Adipocyte (in vitro differentiated cells): Measurements from ENCODE around the gene GARIN1A.
A peak's percentile ranks its signal among the peaks of the same experiment; 100 is the strongest.
"Not testable (repeated sequence)": the region's sequence is repeated elsewhere in the genome, so short reads cannot be mapped to it uniquely, and the experiment has no call there.

Source experiments
- DNase-seq: peaks from one replicate; pipeline ENCODE4 v3.0.0-alpha.2; 2015; ENCODE audit warnings: low read depth
- H3K27me3 ChIP-seq: replicated peaks from 2 replicates; pipeline ENCODE4 v1.7.0; 2013; ENCODE audit warnings: mild to moderate bottlenecking, low read length, moderate library complexity; ENCODE audit not compliant: control insufficient read depth, insufficient read depth
- H3K36me3 ChIP-seq: 2 replicates; pipeline ENCODE4 v1.7.0; 2013; ENCODE audit warnings: low read length, mild to moderate bottlenecking, moderate library complexity; ENCODE audit not compliant: control insufficient read depth, insufficient read depth, severe bottlenecking
- H3K4me1 ChIP-seq: 2 replicates; pipeline ENCODE4 v1.7.0; 2013; ENCODE audit warnings: mild to moderate bottlenecking, low read length, moderate library complexity; ENCODE audit not compliant: control insufficient read depth, insufficient read depth
- H3K4me3 ChIP-seq: 2 replicates; pipeline ENCODE4 v1.7.0; 2013; ENCODE audit warnings: mild to moderate bottlenecking, low read length, moderate library complexity
- H3K9ac ChIP-seq: 2 replicates; pipeline ENCODE4 v1.7.0; 2013; ENCODE audit warnings: mild to moderate bottlenecking, low read length, moderate library complexity
- H3K9me3 ChIP-seq: 2 replicates; pipeline ENCODE4 v1.7.0; 2013; ENCODE audit warnings: mild to moderate bottlenecking, low read length, moderate library complexity; ENCODE audit not compliant: control insufficient read depth

The GARIN1A gene

DNA sequence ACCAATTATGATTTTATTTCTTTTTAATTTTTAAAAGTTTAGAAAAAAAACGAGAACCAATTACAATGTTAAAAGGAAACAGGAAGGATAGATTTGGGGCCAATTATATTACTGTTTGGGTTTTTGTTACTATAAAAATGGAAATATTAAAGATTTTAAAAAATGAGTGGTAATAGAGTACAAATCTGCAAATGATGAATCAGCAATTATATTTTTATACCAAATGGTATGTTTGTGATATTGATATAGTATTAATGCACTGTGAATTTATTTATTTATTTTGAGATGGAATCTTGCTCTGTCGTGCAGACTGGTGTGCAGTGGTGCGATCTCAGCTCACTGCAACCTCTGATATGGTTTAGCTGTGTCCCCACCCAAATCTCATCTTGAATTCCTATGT lies 11.5 kb upstream of the GARIN1A start:
- no peaks in the 10 kb centered on the region for H3K4me1 ChIP-seq
- no peak for DNase-seq
- H3K27me3 ChIP-seq = no peaks in the 10 kb centered on the region
- H3K36me3 ChIP-seq = peaks cover 6% of the 10 kb centered on the region
- H3K4me3 ChIP-seq = no peak overlapping the region
- H3K9ac ChIP-seq = no peak overlapping the region
- H3K9me3 ChIP-seq = peaks cover 7% of the 10 kb centered on the region

DNA sequence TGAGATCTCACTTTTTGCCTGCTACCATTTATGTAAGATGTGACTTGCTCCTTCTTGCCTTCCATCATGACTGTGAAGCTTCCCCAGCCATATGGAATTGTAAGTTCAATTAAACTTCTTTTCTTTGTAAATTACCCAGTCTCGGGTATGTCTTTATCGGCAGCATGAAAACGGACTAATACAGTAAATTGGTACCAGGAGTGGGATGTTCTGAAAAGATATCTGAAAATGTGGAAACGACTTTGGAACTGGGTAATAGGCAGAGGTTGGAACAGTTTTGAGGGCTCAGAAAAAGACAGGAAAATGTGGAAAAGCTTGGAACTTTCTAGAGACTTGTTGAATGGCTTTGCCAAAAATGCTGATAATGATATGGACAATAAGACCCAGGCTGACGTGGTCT lies 10.6 kb upstream of the GARIN1A start:
- H3K36me3 ChIP-seq = peaks cover 6% of the 10 kb centered on the region
- DNase-seq = no peak
- H3K4me1 ChIP-seq = no peaks in the 10 kb centered on the region
- no peak overlapping the region for H3K4me3 ChIP-seq
- H3K27me3 ChIP-seq = no peaks in the 10 kb centered on the region
- peaks cover 7% of the 10 kb centered on the region for H3K9me3 ChIP-seq
- no peak overlapping the region for H3K9ac ChIP-seq

DNA sequence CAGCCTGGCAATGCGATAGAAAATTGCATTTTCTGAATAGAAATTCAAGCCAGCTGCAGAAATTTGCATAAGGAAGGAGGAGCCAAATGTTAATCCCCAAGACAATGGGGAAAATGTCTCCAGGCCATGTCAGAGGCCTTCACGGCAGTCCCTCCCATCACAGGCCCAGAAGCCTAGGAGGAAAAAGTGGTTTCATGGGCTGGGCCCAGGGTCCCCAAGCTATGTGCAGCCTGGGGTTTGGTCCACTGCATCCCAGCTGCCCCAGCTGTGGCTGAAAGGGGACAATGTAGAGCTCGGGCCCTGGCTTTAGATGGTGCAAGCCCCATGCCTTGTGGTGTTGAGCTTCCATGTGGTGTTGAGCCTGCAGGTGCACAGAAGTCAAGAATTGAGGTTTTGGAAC lies 10.0 kb upstream of the GARIN1A start:
- H3K4me1 ChIP-seq = no peaks in the 10 kb centered on the region
- no peak overlapping the region for H3K9ac ChIP-seq
- no peaks in the 10 kb centered on the region for H3K27me3 ChIP-seq
- peaks cover 7% of the 10 kb centered on the region for H3K9me3 ChIP-seq
- peaks cover 6% of the 10 kb centered on the region for H3K36me3 ChIP-seq
- no peak for DNase-seq
- no peak overlapping the region for H3K4me3 ChIP-seq

DNA sequence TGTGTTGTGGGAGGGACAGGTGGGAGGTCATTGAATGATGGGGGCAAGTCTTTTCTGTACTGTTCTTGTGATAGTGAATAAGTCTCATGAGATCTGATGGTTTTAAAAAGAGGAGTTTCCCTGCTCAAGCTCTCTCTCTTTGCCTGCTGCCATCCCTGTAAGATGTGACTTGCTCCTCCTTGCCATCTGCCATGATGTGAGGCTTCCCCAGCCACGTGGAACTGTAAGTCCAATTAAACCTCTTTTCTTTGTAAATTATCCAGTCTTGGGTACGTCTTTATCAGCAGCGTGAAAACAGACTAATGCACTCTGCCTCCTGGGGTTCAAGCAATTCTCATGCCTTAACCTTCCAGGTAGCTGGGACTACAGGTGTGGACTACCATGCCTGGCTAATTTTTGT lies 8.9 kb upstream of the GARIN1A start:
- H3K9ac ChIP-seq, H3K9me3 ChIP-seq, H3K36me3 ChIP-seq, H3K4me3 ChIP-seq, H3K4me1 ChIP-seq, H3K27me3 ChIP-seq, DNase-seq: not testable (repeated sequence)

DNA sequence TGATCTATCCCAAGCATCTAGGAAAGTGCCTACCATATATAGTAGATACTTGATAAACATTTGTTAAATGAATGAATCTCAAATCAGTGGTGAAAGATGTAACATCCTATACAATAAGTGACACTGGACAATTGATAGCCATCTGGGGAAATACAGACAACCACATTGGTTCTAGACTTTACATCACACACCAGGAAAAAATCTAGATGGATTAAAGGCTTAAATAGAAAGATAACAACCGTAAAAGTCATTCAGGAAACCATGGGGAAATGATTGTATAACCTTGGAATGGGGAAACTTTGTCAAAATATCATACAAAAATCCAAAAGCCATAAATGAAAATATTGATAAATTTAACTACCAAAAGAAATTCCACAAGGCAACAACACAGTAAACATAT lies 7.0 kb upstream of the GARIN1A start:
- DNase-seq = peak; percentile 27
- H3K4me3 ChIP-seq = no peak overlapping the region
- peaks cover 9% of the 10 kb centered on the region for H3K36me3 ChIP-seq
- no peaks in the 10 kb centered on the region for H3K4me1 ChIP-seq
- H3K9ac ChIP-seq = no peak overlapping the region
- no peaks in the 10 kb centered on the region for H3K27me3 ChIP-seq
- peaks cover 7% of the 10 kb centered on the region for H3K9me3 ChIP-seq

DNA sequence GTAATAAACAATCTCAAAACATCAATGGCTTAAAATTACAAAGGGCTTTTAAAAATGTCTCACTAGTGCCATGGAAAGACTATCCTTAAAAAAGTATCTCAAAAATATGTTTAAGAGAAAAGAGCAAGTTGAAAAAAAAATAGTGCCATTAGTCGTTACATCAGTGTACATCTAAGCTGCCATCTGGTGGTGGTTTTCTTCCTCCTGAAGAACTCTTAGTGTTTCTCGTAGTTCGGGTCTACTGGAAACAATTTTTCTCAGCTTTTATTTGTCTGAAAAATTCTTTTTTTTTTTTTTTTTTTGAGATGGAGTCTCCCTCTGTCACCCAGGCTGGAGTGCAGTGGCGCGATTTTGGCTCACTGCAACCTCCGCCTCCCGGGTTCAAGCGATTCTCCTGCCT lies 5.9 kb upstream of the GARIN1A start:
- DNase-seq = peak; percentile 26
- Histone ChIP-seq H3K27me3 (no peaks in the 10 kb centered on the region), H3K9ac (no peak overlapping the region), H3K4me3 (no peak overlapping the region), H3K36me3 (peaks cover 17% of the 10 kb centered on the region), H3K4me1 (no peaks in the 10 kb centered on the region), H3K9me3 (peaks cover 6% of the 10 kb centered on the region)

DNA sequence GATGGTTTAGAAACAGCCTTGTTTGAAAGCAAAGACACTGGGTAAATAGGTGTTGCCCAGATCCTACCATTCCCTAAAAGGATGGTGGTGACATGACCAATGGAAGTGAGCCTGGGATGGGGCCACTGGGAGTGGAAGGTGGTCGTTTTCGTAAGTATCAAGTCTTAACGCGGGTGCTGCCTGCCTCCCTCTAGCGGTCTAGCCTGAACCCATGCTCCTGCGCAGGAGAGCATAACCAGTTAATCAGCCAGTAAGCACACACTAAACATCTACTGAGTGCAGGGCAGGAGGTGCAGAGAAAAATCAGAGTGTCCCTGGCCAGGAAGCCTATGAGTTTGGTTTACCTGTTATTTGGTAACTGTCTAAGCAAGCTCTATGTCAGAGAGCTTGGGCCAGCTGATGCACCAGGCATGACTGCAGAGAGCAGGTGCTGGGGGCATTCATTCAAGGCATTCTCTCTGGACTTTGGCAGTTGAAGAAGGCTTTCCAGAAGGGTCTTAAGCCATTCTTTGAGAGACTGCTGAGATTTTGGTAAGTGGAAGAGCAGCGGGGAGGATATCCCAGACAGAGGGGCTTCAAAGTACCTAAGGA lies 930 bp downstream of the GARIN1A start:
- Histone ChIP-seq H3K9me3 (no peaks in the 10 kb centered on the region), H3K4me1 (no peaks in the 10 kb centered on the region), H3K4me3 (no peak overlapping the region), H3K9ac (no peak overlapping the region), H3K27me3 (no peaks in the 10 kb centered on the region), H3K36me3 (peaks cover 16% of the 10 kb centered on the region)
- DNase-seq = peak; percentile 20

DNA sequence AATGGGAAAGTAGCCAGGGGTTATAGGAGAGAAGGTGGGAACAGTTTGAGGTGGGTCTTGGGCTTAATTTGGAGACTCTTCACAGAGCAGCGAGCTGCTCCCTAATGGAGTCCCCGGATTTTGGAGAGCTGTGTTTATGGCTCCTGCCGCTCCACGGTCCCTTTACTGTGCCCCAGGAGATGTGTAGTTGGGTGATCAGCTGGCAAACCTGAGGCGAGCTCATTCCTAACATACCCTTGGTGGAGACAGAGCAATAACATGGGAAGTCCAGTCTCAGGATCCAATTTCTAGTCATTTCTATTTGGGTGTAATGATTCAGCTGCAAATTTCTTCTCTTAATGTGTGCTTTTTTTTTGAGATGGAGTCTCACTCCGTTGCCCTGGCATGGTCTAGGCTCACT lies 1.5 kb downstream of the GARIN1A start:
- H3K36me3 ChIP-seq = peaks cover 15% of the 10 kb centered on the region
- no peaks in the 10 kb centered on the region for H3K9me3 ChIP-seq
- H3K27me3 ChIP-seq = no peaks in the 10 kb centered on the region
- DNase-seq = no peak
- no peak overlapping the region for H3K4me3 ChIP-seq
- no peaks in the 10 kb centered on the region for H3K4me1 ChIP-seq
- H3K9ac ChIP-seq = no peak overlapping the region

DNA sequence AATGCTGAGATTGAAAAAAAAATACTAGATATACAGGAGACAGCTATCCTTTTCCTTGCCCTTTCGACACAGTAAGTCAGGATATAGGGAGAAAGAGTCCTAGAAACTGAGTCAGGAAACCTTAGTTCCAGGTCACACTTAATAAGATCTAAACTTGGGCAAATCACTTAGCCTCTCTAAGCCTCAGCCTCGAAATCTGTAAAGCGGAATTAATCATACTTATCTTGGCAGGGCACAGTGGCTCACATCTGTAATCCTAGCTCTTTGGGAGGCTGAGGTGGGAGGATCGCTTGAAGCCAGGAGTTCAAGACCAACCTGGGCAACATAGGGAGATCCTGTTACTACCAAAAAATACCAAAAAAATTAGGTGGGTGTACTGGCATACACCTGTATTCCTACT lies 4.6 kb downstream of the GARIN1A start:
- DNase-seq = no peak
- Histone ChIP-seq H3K9ac (no peak overlapping the region), H3K36me3 (peaks cover 24% of the 10 kb centered on the region), H3K4me3 (no peak overlapping the region), H3K27me3 (no peaks in the 10 kb centered on the region), H3K4me1 (no peaks in the 10 kb centered on the region), H3K9me3 (no peaks in the 10 kb centered on the region)

DNA sequence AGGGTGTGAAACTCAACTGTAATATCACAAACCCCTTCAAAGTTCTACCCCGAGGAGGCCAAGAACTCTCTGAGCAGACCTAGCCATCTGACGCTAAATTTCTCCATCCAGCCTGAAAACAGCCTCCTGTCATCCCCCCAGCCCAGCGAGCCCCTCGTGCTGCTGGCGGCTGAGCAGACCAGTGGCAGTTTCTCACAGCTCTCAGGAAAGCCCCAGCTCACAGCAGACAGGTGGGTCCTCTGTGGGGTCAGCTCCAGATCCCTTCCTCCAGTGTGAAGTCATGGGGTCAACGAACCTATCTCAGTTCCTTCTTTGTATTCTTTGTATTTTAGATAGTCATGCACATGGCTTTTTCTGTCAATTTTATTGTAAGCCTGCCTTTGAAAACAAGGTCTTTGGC lies 7.8 kb downstream of the GARIN1A start:
- Histone ChIP-seq H3K36me3 (peaks cover 54% of the 10 kb centered on the region), H3K27me3 (no peaks in the 10 kb centered on the region), H3K9me3 (no peaks in the 10 kb centered on the region), H3K4me3 (no peak overlapping the region), H3K9ac (no peak overlapping the region), H3K4me1 (no peaks in the 10 kb centered on the region)
- no peak for DNase-seq

DNA sequence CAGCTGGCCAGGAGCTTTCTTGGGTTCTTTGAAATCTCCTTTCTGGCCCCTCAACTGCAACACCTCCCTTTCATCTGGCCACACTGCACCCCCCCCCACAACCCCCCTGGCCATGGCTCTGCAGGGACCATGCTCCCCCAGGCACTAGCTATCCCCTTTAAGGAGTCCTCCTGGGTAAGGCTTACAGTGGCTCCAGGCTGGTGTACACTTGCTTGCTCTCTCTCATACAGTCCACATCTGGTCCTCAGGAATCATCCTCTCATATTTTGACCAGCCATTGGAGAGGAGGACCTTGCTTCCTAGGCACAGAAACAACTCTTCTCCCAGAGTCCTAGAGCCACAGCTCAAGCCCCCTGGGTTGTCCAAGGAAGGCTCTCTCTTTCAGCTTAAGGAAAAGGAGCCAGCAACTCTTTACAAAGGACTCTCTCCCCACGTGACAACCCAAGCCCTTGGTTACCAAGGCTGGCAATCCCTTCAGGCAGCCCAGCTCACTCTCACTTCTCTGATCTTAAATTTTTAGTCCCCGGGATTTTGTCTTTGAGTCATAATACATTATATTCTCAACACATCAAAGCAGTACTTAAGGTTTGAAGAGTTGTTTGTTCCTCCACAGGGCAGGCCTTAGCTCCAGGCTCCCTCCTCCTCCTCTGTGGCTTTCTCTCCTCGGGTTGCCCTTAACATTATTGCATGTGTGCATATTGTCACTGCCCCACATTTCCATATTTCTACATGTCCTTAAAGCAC lies 9.9 kb downstream of the GARIN1A start:
- Histone ChIP-seq H3K27me3 (no peaks in the 10 kb centered on the region), H3K4me1 (no peaks in the 10 kb centered on the region), H3K36me3 (peaks cover 70% of the 10 kb centered on the region), H3K9me3 (no peaks in the 10 kb centered on the region), H3K9ac (no peak overlapping the region), H3K4me3 (no peak overlapping the region)
- DNase-seq = no peak

DNA sequence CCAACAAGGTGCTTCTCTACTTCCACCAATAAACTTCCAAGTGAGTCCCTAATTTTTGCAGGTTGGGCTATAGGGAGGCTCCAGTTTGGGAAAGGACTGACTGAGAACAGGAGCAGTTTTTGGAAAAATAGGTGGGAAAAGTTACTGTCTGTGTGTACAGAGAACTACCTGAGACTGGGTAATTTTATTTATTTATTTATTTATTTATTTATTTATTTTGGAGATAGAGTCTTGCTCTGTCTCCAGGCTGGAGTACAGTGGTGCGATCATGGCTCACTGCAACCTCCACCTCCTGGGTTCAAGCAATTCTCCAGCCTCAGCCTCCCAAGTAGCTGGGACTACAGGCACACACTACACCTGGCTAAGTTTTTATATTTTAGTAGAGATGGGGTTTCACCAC lies 11.2 kb downstream of the GARIN1A start:
- not testable (repeated sequence) for DNase-seq, H3K9ac ChIP-seq, H3K4me1 ChIP-seq, H3K9me3 ChIP-seq, H3K27me3 ChIP-seq, H3K4me3 ChIP-seq
- peaks cover 79% of the 10 kb centered on the region for H3K36me3 ChIP-seq
